Gastroesophageal sphincter (tissue), 3 donors: ENCODE data around the gene DOCK2.

Source experiments
- CTCF ChIP-seq, 4 experiments: fragments of 200-600 bp in 2 of 4; fragments of 450-650 bp in 2 of 4; sonication (generic) in 1 of 4; IDR thresholded peaks; one replicate each; pipeline ENCODE4 v1.5.1; 2017 to 2019; ENCODE audit warnings: antibody characterized with exemption in 4 of 4, mild to moderate bottlenecking in 2 of 4, moderate library complexity in 2 of 4
- EP300 ChIP-seq: sonication (generic); formaldehyde crosslinking; IDR thresholded peaks from one replicate; pipeline ENCODE4 v1.6.1; 2017; ENCODE audit warnings: antibody characterized with exemption, mild to moderate bottlenecking
- POLR2A ChIP-seq, 2 donors: fragments of 450-650 bp; IDR thresholded peaks; one replicate each; pipeline ENCODE4 v1.6.1; 2017; ENCODE audit warnings: antibody characterized with exemption in 2 of 2, mild to moderate bottlenecking in 2 of 2, moderate library complexity in 1 of 2
- POLR2AphosphoS5 ChIP-seq: sonication (generic); formaldehyde crosslinking; IDR thresholded peaks from one replicate; pipeline ENCODE4 v1.6.1; 2017; ENCODE audit warnings: antibody characterized with exemption

- TF ChIP-seq CTCF (IDR thresholded peaks at IDR 0.05) (no peak), EP300 (no peak), POLR2AphosphoS5 (no peak), POLR2A (IDR thresholded peaks at IDR 0.05) (no peak)
Measured at GRCh38 chr5:169920474-169920873, 283.4 kb downstream of the DOCK2 start.
